OCI-LY7 (cell line): ENCODE results near the gene SAC3D1. TPM values are rescaled to one million over a fixed set of nuclear protein-coding genes. Genes with fewer than 3 reads are reported as not detected.

Experiments used
- BruUV-seq: library from RNA; stranded (reverse); fragments of 400-500 nt; replicated peaks from 2 replicates; lab custom pipeline; 2021; lab: Mats Ljungman, UMichigan
- CTCF ChIA-PET: fragments of 300-600 bp; sonication (Branson Sonifier 250); formaldehyde crosslinking; loops from one replicate; lab custom pipeline; 2022; ENCODE audit warnings: antibody characterized with exemption; ENCODE audit not compliant: unreplicated experiment; lab: Charles Lee
- POLR2A ChIA-PET: fragments of 300-600 bp; sonication (Branson Sonifier 250); formaldehyde crosslinking; loops from one replicate; lab custom pipeline; 2022; ENCODE audit warnings: antibody characterized with exemption; lab: Charles Lee
- DNase-seq: peaks from one replicate; pipeline ENCODE4 v3.0.0-alpha.2; 2015; ENCODE audit warnings: low spot score
- H2AFZ ChIP-seq: fragments of 200-600 bp; sonication (generic), shearing (Covaris generic); 2 replicates; pipeline ENCODE4 v1.6.1; 2014; ENCODE audit warnings: mild to moderate bottlenecking, antibody characterized with exemption, low read length, moderate library complexity
- H3K27ac ChIP-seq: fragments of 200-600 bp; sonication (generic); 2 replicates; pipeline ENCODE4 v1.5.1; 2014; ENCODE audit warnings: mixed run types, low read depth, mild to moderate bottlenecking, moderate library complexity, low read length, inconsistent platforms; ENCODE audit not compliant: poor library complexity, severe bottlenecking
- H3K36me3 ChIP-seq: fragments of 200-600 bp; sonication (generic); 2 replicates; pipeline ENCODE4 v1.6.1; 2014; ENCODE audit warnings: mild to moderate bottlenecking, antibody characterized with exemption, low read length, moderate library complexity, mixed read lengths; ENCODE audit not compliant: insufficient read depth
- H3K4me1 ChIP-seq: fragments of 200-600 bp; sonication (generic); 2 replicates; pipeline ENCODE4 v1.5.1; 2014; ENCODE audit warnings: mild to moderate bottlenecking, low read length; ENCODE audit not compliant: insufficient read depth, poor library complexity, severe bottlenecking
- H3K4me2 ChIP-seq: fragments of 200-600 bp; sonication (generic); 2 replicates; pipeline ENCODE4 v1.6.1; 2014; ENCODE audit warnings: mild to moderate bottlenecking, low read length
- H3K4me3 ChIP-seq: fragments of 200-600 bp; sonication (generic); 2 replicates; pipeline ENCODE4 v1.5.1; 2014; ENCODE audit warnings: mild to moderate bottlenecking, low read depth, low read length; ENCODE audit not compliant: poor library complexity, severe bottlenecking
- H3K79me2 ChIP-seq: fragments of 200-600 bp; sonication (generic); 2 replicates; pipeline ENCODE4 v1.6.1; 2016; ENCODE audit warnings: low read depth, mild to moderate bottlenecking, low read length, moderate library complexity, mixed read lengths; ENCODE audit not compliant: insufficient read depth
- H3K9me2 ChIP-seq: fragments of 200-600 bp; sonication (generic); 2 replicates; pipeline ENCODE4 v1.6.1; 2016; ENCODE audit warnings: mild to moderate bottlenecking, low read length, mixed read lengths; ENCODE audit not compliant: insufficient read depth
- H3K9me3 ChIP-seq: fragments of 200-600 bp; sonication (generic); 2 replicates; pipeline ENCODE4 v1.6.1; 2014; ENCODE audit warnings: mild to moderate bottlenecking, mixed run types, low read length, mixed read lengths
- H4K20me1 ChIP-seq: fragments of 200-600 bp; sonication (generic); 2 replicates; pipeline ENCODE4 v1.6.1; 2014; ENCODE audit warnings: mild to moderate bottlenecking, antibody characterized with exemption, low read length, moderate library complexity, mixed read lengths; ENCODE audit not compliant: insufficient read depth
- CTCF ChIP-seq: fragments of 200-600 bp; sonication (generic); conservative IDR thresholded peaks from 2 replicates; pipeline ENCODE4 v1.5.1; 2014; ENCODE audit warnings: mild to moderate bottlenecking, antibody characterized with exemption, low read length, moderate library complexity, mixed read lengths
- EZH2phosphoT487 ChIP-seq: fragments of 200-600 bp; sonication (generic); IDR thresholded peaks from 2 replicates; pipeline ENCODE4 v1.6.1; 2018; ENCODE audit warnings: low read depth, borderline replicate concordance, mild to moderate bottlenecking, mixed run types, antibody characterized with exemption, low read length, moderate library complexity, mixed read lengths
- intact Hi-C: fragments of 100-400 bp; cut with micrococcal nuclease; formaldehyde crosslinking; loops from one replicate; pipeline ENCODE4 v1.10.0; 2022; ENCODE audit not compliant: unreplicated experiment
- total RNA-seq, 2 experiments: library from RNA; depleted of rRNA in 1 of 2; stranded (reverse); fragments of >200 nt in 1 of 2; shearing (Covaris generic) in 1 of 2; gene quantifications; 2 replicates each; pipeline ENCODE4 v1.2.3, GENCODE V29; 2014 to 2022

Gene SAC3D1
- total RNA-seq, 2 experiments from 2014 or later = 28.2 to 32.5 TPM

- Histone ChIP-seq H3K4me3 (peak overlapping the region; percentile 83), H3K9me3 (no peaks in the 10 kb centered on the region), H4K20me1 (no peaks in the 10 kb centered on the region), H3K79me2 (peaks cover 26% of the 10 kb centered on the region), H3K36me3 (peaks cover 29% of the 10 kb centered on the region), H2AFZ (peak overlapping the region; percentile 7; the same call in 1 of the 2 replicates), H3K9me2 (no peaks in the 10 kb centered on the region), H3K4me1 (peaks cover 26% of the 10 kb centered on the region), H3K27ac (peak overlapping the region; percentile 92), H3K4me2 (peak overlapping the region; percentile 71)
- POLR2A ChIA-PET = interaction anchor here (0.6 to 1.5 kb wide), 4 partner anchors 61 to 134 kb away, joined by 4 to 5 read pairs (median 4); no protein-coding TSS in a partner anchor
- CTCF ChIA-PET = interaction anchor here (0.6 kb wide), 2 partner anchors 205 to 301 kb away, joined by 3 read pairs; no protein-coding TSS in a partner anchor
- intact Hi-C loops = loop anchor here (1.0 to 10.0 kb wide), 7 partner anchors 13 to 250 kb away; partner anchors contain the start of genes ATG2A, CAPN1, CDCA5 and POLA2
- BruUV-seq = TSS peak; percentile 44
- TF ChIP-seq CTCF (no peak), EZH2phosphoT487 (no peak)
- DNase-seq = no peak
Measured at GRCh38 chr11:65014726-65015227, 26.2 kb upstream of the SAC3D1 start.

GRCh38 chr11:65016705-65017104 lies 24.3 kb upstream of the SAC3D1 start:
- Histone ChIP-seq H3K79me2 (peaks cover 26% of the 10 kb centered on the region), H3K4me2 (peak overlapping the region; percentile 71), H3K4me1 (peaks cover 26% of the 10 kb centered on the region), H3K4me3 (no peak overlapping the region), H3K9me2 (no peaks in the 10 kb centered on the region), H3K27ac (no peak overlapping the region), H3K9me3 (no peaks in the 10 kb centered on the region), H2AFZ (no peak overlapping the region), H3K36me3 (peaks cover 44% of the 10 kb centered on the region), H4K20me1 (no peaks in the 10 kb centered on the region)
- ChIA-PET POLR2A (interaction anchor here (0.6 kb wide), 1 partner anchor 23 kb away, joined by 3 read pairs; no protein-coding TSS in a partner anchor), CTCF (no interaction called here)
- BruUV-seq = no TSS peak
- peak; percentile 44; the same call in 1 of the 2 replicates for TF ChIP-seq CTCF
- TF ChIP-seq EZH2phosphoT487 = no peak
- DNase-seq = peak; percentile 29
- intact Hi-C loops = loop anchor here (10.0 kb wide), 1 partner anchor 248 kb away; the partner anchor contains the start of gene POLA2

GRCh38 chr11:65017937-65018336 lies 23.1 kb upstream of the SAC3D1 start:
- Histone ChIP-seq H3K36me3 (peaks cover 50% of the 10 kb centered on the region), H3K9me2 (no peaks in the 10 kb centered on the region), H3K27ac (no peak overlapping the region), H3K4me1 (peaks cover 23% of the 10 kb centered on the region), H3K9me3 (no peaks in the 10 kb centered on the region), H3K4me2 (no peak overlapping the region), H3K4me3 (no peak overlapping the region), H3K79me2 (peaks cover 26% of the 10 kb centered on the region), H4K20me1 (no peaks in the 10 kb centered on the region), H2AFZ (no peak overlapping the region)
- intact Hi-C loops = loop anchor here (10.0 kb wide), 1 partner anchor 247 kb away; the partner anchor contains the start of gene POLA2
- POLR2A ChIA-PET = interaction anchor here (0.7 kb wide), 1 partner anchor 48 kb away, joined by 4 read pairs; no protein-coding TSS in a partner anchor
- BruUV-seq = no TSS peak
- DNase-seq = no peak
- CTCF ChIA-PET = no interaction called here
- no peak for TF ChIP-seq EZH2phosphoT487
- no peak for TF ChIP-seq CTCF
